Sigmoid colon (tissue), 4 donors: ENCODE measurements around the gene TSPAN5.

ENCODE experiments used
- CTCF ChIP-seq, 4 experiments: fragments of 450-650 bp in 3 of 4; fragments of 200-600 bp in 1 of 4; IDR thresholded peaks; one replicate each; pipeline ENCODE4 v1.5.1; 2016 to 2019; ENCODE audit warnings: antibody characterized with exemption in 4 of 4, mild to moderate bottlenecking in 3 of 4, moderate library complexity in 2 of 4
- EP300 ChIP-seq, 4 donors: sonication (generic); formaldehyde crosslinking; IDR thresholded peaks; one replicate each; pipeline ENCODE4 v1.6.1; 2017; ENCODE audit warnings: antibody characterized with exemption in 4 of 4
- POLR2A ChIP-seq, 2 donors: fragments of 450-650 bp; IDR thresholded peaks; one replicate each; pipeline ENCODE4 v1.6.1; 2016; ENCODE audit warnings: antibody characterized with exemption in 2 of 2, mild to moderate bottlenecking in 2 of 2, moderate library complexity in 2 of 2

GRCh38 chr4:98653890-98654867, 4.2 kb downstream of the TSPAN5 start:
- TF ChIP-seq CTCF (IDR thresholded peaks at IDR 0.05) (no peak), POLR2A (IDR thresholded peaks at IDR 0.05) (no peak), EP300 (IDR thresholded peaks at IDR 0.05) (no peak)
